C1 segment of cervical spinal cord (tissue), 14 donors: ENCODE measurements around the gene EDIL3.
"Not testable (repeated sequence)": the region's sequence is repeated elsewhere in the genome, so short reads cannot be mapped to it uniquely, and the experiment has no call there.

ENCODE experiments used
- DNase-seq, 14 donors: peaks; one replicate each; lab custom pipeline; 2025; lab: John Stamatoyannopoulos, UW

The EDIL3 gene

GRCh38 chr5:84191281-84191680 is 193.4 kb downstream of the EDIL3 start:
- DNase-seq: peak in 1 of 14 donors; percentile 57

DNA sequence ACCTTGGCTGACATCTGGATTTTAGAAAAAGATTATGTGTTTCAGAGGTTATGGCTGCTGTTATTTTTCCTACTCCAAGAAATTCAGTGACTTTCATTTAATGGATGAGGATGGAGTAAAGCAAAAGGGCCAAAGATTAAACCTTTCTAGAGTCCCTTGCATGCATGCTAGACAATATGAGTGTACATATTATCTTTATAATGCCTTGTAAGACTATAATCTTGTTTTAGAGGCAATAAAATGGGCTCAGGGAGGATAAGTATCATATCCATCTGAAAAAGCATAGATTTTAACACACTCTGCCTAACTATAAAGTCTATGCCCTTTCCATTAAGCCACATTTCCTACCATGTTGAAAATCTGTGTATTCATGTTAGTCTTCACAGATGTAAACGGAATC is 199.8 kb downstream of the EDIL3 start:
- DNase-seq: no peak

GRCh38 chr5:84181093-84181492 is 203.6 kb downstream of the EDIL3 start:
- no peak for DNase-seq

DNA sequence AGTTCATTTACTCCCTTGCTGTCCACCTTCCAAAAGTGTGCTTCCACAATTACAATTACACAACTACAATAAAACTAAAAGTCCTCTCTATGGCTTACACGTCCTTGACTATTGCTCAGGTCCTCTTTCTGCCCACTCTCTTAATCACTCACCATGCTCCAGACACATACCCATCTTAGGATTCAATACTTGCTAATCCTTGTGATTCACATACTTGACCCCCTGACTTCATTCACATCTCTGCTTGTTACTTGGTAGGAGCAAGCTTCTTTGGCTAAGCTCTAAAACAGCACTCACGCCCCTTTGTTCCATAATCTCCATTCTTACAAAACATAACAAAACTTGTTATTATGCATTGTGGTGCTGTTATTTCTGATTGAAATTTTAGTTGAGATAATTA is 215.8 kb downstream of the EDIL3 start:
- no peak for DNase-seq

GRCh38 chr5:84163671-84164070 is 221.0 kb downstream of the EDIL3 start:
- no peak for DNase-seq

DNA sequence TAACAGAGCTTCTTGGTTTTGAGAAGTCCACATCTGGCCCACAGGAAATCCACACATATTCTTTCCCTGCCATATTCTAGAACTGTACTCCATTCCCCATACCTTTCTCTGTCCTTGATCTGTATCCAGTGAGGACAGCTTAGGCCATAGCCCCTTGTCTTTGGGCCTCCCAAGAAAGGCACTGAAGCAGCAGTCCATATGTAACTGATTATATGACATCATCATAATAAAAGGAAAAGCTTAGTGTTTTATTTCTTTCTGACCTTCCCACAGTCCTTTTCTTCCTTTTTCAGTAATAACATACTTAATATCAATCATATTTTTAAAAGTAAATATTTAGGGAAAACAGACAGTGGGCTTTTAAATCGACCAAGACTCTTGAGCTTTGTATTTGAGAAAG is 222.0 kb downstream of the EDIL3 start:
- no peak for DNase-seq

- not testable (repeated sequence) for DNase-seq
Measured at GRCh38 chr5:84160650-84161049, 224.0 kb downstream of the EDIL3 start.

- no peak for DNase-seq
Measured at GRCh38 chr5:84149094-84149493, 235.6 kb downstream of the EDIL3 start.

GRCh38 chr5:84148651-84149050 is 236.0 kb downstream of the EDIL3 start:
- DNase-seq: no peak

- no peak for DNase-seq
Measured at GRCh38 chr5:84137541-84137940, 247.1 kb downstream of the EDIL3 start.

GRCh38 chr5:84131372-84131771 is 253.3 kb downstream of the EDIL3 start:
- DNase-seq: no peak

DNA sequence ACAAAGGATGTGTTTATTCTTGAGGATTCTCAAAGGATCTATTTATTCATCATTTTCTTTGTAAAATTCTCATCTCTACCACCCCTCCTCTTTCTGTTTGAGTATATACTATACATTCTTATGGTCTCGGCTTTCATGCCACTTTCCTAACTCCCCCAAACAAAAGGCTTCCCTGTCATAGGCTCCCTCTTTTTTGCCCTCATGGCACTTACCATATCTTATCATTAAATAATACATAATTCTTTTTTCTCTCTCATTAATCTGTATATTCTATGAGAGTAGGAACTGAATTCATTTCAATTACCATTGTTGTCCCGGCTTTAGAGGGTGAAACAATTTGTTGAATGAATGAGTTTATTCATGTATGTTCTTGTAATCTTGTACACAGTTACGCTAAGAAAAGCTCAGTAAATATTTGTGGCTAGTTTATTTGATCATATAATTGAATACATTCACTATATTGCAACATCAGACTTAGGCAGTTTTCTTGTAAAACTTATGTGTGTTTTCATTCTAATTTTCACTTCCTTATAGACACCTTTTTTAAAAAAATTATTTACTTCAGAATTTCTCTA is 254.6 kb downstream of the EDIL3 start:
- no peak for DNase-seq

DNA sequence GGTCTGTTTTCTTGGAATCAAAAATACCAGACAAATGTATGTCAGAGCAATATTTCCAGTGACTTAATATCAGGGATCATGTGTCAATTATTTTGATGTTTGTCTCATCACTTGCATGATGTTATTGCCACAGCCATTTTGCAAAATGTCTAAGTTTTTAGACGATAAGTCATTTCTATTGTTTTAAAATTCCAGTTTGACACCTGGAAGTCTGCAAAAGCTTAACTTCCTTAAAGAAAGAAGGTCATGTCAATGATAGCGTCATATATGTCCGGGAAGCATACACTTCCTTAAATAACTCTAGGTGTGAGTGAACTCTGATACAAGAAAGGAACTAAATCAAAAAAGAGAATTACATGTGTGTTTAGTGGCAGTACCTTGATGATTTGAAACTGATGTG is 259.5 kb downstream of the EDIL3 start:
- DNase-seq: no peak

- no peak for DNase-seq
Measured at GRCh38 chr5:84119252-84119651, 265.4 kb downstream of the EDIL3 start.

DNA sequence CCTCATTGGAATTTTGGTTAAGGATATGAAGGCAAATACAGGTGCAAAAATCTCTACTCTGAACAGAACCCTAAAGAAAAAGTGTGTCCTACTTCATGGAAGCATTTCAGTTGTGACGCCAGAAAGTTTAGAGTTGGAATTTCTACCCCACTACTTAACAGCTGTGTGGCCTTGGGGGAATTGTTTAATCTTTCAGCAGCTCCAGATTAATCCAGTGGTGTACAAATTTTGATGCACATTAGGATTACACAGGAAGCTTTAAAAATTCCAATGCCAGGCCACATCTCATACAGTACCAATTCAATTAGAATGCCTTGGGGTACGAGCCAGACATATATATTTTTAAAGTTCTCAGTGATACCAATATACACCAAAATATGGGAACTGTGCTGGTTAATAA is 266.1 kb downstream of the EDIL3 start:
- no peak for DNase-seq

- no peak for DNase-seq
Measured at GRCh38 chr5:84115727-84116126, 269.0 kb downstream of the EDIL3 start.

GRCh38 chr5:84113246-84114105 is 271.2 kb downstream of the EDIL3 start:
- DNase-seq: peak in 1 of 14 donors; percentile 5

DNA sequence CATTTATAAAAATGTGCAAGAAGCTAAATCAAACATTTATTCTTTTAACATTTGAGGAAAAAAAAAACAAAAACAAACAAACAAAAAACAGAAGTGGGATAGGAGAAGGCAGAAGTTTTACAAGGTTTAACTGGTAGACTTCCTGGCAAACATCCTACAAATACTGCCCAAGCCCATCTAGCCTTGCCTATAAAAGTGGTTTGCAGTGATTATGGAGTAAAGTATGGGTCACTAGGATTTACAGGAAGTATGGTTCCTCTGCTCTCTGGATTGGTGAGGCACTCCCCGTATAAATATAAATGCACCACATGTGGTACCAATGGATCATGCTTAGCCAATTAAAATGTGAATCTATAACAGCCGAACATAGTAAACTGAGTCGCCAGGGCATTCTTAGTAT is 291.9 kb downstream of the EDIL3 start:
- DNase-seq: no peak

GRCh38 chr5:84091127-84091799 is 293.4 kb downstream of the EDIL3 start:
- DNase-seq: no peak

DNA sequence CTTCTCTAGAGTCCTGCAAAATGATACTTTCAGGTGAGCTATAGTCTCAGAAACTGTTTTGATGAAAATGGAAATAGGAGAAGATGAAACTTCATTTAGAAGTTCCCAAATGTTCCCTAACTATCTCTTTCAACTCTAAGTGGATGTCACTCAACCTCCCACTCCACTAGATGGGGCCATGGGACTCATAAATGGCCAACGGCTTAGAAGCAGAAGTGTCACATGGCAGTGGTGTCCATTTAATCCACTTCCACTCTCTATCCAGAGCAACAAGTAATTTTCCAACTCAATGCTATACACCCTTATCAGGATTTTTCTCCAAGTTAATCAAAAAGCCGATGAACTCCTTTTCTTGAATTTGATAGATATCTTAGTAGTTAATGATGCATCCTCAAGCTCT is 295.7 kb downstream of the EDIL3 start:
- no peak for DNase-seq

- no peak for DNase-seq
Measured at GRCh38 chr5:84086511-84086910, 298.2 kb downstream of the EDIL3 start.

- no peak for DNase-seq
Measured at GRCh38 chr5:84085387-84086041, 299.2 kb downstream of the EDIL3 start.
